ENCODE results near the gene CEBPZ. TPM values are rescaled to one million over a fixed set of nuclear protein-coding genes. Genes with fewer than 3 reads are reported as not detected.
A peak's percentile ranks its signal among the peaks of the same experiment; 100 is the strongest.

Gene CEBPZ
- total RNA-seq, 2 donors from 2014 or later, result 17.3 to 38.2 TPM

- Histone ChIP-seq H3K27ac (no peak overlapping the region), H3K9me3 (no peaks in the 10 kb centered on the region), H3K36me3 (peaks cover 8% of the 10 kb centered on the region), H3K4me3 (no peak overlapping the region), H3K4me1 (ENCODE audit: control insufficient read depth in 1 of 2, low read depth in 2 of 2) (peaks cover 3 to 22% of the 10 kb centered on the region in 2 donors), H3K27me3 (replicated peaks; ENCODE audit: insufficient read depth) (no peaks in the 10 kb centered on the region)
- TF ChIP-seq CTCF (IDR thresholded peaks at IDR 0.05), result no peak
- DNase-seq (ENCODE audit: low spot score) (no peak), ATAC-seq (ENCODE audit: insufficient number of reproducible peaks, low FRiP score, low read depth) (no peak)
Measured at GRCh38 chr2:37246205-37246604, 14.8 kb upstream of the CEBPZ start.

- DNase-seq (ENCODE audit: low spot score) (no peak), ATAC-seq (ENCODE audit: insufficient number of reproducible peaks, low FRiP score, low read depth) (no peak)
- no peak for TF ChIP-seq CTCF (IDR thresholded peaks at IDR 0.05)
- Histone ChIP-seq H3K27ac (no peak overlapping the region), H3K4me1 (ENCODE audit: control insufficient read depth in 1 of 2, low read depth in 2 of 2) (peaks cover under 1 to 10% of the 10 kb centered on the region in 2 donors), H3K4me3 (no peak overlapping the region), H3K9me3 (no peaks in the 10 kb centered on the region), H3K36me3 (peaks cover 9% of the 10 kb centered on the region), H3K27me3 (replicated peaks; ENCODE audit: insufficient read depth) (no peaks in the 10 kb centered on the region)
Measured at GRCh38 chr2:37244755-37245154, 13.4 kb upstream of the CEBPZ start.

- DNase-seq (ENCODE audit: low spot score) (no peak), ATAC-seq (ENCODE audit: insufficient number of reproducible peaks, low FRiP score, low read depth) (no peak)
- Histone ChIP-seq H3K4me3 (no peak overlapping the region), H3K9me3 (no peaks in the 10 kb centered on the region), H3K27ac (no peak overlapping the region), H3K4me1 (ENCODE audit: control insufficient read depth in 1 of 2, low read depth in 2 of 2) (peaks cover 0 to 7% of the 10 kb centered on the region in 2 donors), H3K27me3 (replicated peaks; ENCODE audit: insufficient read depth) (no peaks in the 10 kb centered on the region), H3K36me3 (peaks cover 14% of the 10 kb centered on the region)
- no peak for TF ChIP-seq CTCF (IDR thresholded peaks at IDR 0.05)
Measured at GRCh38 chr2:37244017-37244416, 12.6 kb upstream of the CEBPZ start.

- H3K4me3 ChIP-seq, result no peak overlapping the region
- no peaks in the 10 kb centered on the region for H3K9me3 ChIP-seq
- no peak overlapping the region for H3K27ac ChIP-seq
- ATAC-seq (ENCODE audit: insufficient number of reproducible peaks, low FRiP score, low read depth) (no peak), DNase-seq (ENCODE audit: low spot score) (no peak)
- H3K36me3 ChIP-seq, result peaks cover 16% of the 10 kb centered on the region
- H3K27me3 ChIP-seq (replicated peaks; ENCODE audit: insufficient read depth), result no peaks in the 10 kb centered on the region
- peaks cover 0 to 7% of the 10 kb centered on the region in 2 donors for H3K4me1 ChIP-seq (ENCODE audit: control insufficient read depth in 1 of 2, low read depth in 2 of 2)
- TF ChIP-seq CTCF (IDR thresholded peaks at IDR 0.05), result no peak
Measured at GRCh38 chr2:37243435-37243834, 12.0 kb upstream of the CEBPZ start.

- TF ChIP-seq CTCF (IDR thresholded peaks at IDR 0.05), result no peak
- Histone ChIP-seq H3K27me3 (replicated peaks; ENCODE audit: insufficient read depth) (no peaks in the 10 kb centered on the region), H3K4me1 (ENCODE audit: control insufficient read depth in 1 of 2, low read depth in 2 of 2) (peaks cover 20 to 42% of the 10 kb centered on the region in 2 donors), H3K4me3 (peak overlapping the region; percentile 99), H3K36me3 (no peaks in the 10 kb centered on the region), H3K27ac (peak overlapping the region; percentile 92 to 96), H3K9me3 (no peaks in the 10 kb centered on the region)
- DNase-seq (ENCODE audit: low spot score) (no peak), ATAC-seq (ENCODE audit: insufficient number of reproducible peaks, low FRiP score, low read depth) (peak; percentile 47)
Measured at GRCh38 chr2:37232131-37232933, 936 bp upstream of the CEBPZ start.
